Measurements from ENCODE around the gene GFY. TPM values are rescaled to one million over a fixed set of nuclear protein-coding genes. Genes with fewer than 3 reads are reported as not detected.

GFY gene
- total and polyA plus RNA-seq, 9 of the 15 experiments (the other 6 are each of a cell fraction or from before 2014, with no cell fraction given) = 0.06 to 0.40 (median 0.19) TPM; not detected in 3

GRCh38 chr19:49453013-49453756, 28.0 kb downstream of the GFY start, which contains the start of gene ALDH16A1 (continued):
- TF ChIP-seq YY1 (IDR thresholded peaks at IDR 0.05; ENCODE audit: borderline replicate concordance in 1 of 3, control insufficient read depth in 1 of 3, extremely low read depth in 1 of 3, insufficient read depth in 3 of 3, insufficient read length in 1 of 3, insufficient replicate concordance in 2 of 3, low read depth in 1 of 3, low read length in 2 of 3) (peak in 2 of 3 experiments; percentile 28 to 64), HNRNPUL1 (IDR thresholded peaks at IDR 0.05; ENCODE audit: low read length) (no peak), ESRRB (CRISPR knock-in tag; IDR thresholded peaks at IDR 0.05; ENCODE audit: borderline replicate concordance) (no peak), POLR2H (tag; IDR thresholded peaks at IDR 0.05; ENCODE audit: low read depth) (peak; percentile 97), CHCHD3 (CRISPR knock-in tag; IDR thresholded peaks at IDR 0.05) (no peak), ZNF592 (IDR thresholded peaks at IDR 0.05) (no peak), PRPF4 (IDR thresholded peaks at IDR 0.05; ENCODE audit: insufficient read depth, low read depth, low read length, poor library complexity, severe bottlenecking) (no peak), ZFP1 (CRISPR knock-in tag; IDR thresholded peaks at IDR 0.05) (no peak), ZBTB5 (IDR thresholded peaks at IDR 0.05) (no peak), NFXL1 (CRISPR knock-in tag; IDR thresholded peaks at IDR 0.05) (no peak), ZNF431 (CRISPR knock-in tag; IDR thresholded peaks at IDR 0.05) (no peak; the same call in 1 of the 2 replicates), SIN3B (IDR thresholded peaks at IDR 0.05; ENCODE audit: low read depth) (0 out of 2 replicates have a peak, but pooled peaks have one; percentile 31), STAG1 (CRISPR knock-in tag; IDR thresholded peaks at IDR 0.05; ENCODE audit: borderline replicate concordance) (no peak), CEBPZ (IDR thresholded peaks at IDR 0.05; ENCODE audit: borderline replicate concordance, low read depth, low read length) (no peak)
- TF ChIP-seq, protein P1, sequence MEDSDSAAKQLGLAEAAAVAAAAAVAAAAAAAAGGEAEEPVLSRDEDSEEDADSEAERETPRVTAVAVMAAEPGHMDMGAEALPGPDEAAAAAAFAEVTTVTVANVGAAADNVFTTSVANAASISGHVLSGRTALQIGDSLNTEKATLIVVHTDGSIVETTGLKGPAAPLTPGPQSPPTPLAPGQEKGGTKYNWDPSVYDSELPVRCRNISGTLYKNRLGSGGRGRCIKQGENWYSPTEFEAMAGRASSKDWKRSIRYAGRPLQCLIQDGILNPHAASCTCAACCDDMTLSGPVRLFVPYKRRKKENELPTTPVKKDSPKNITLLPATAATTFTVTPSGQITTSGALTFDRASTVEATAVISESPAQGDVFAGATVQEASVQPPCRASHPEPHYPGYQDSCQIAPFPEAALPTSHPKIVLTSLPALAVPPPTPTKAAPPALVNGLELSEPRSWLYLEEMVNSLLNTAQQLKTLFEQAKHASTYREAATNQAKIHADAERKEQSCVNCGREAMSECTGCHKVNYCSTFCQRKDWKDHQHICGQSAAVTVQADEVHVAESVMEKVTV (CRISPR knock-in tag; IDR thresholded peaks at IDR 0.05) = no peak
